Uterus (tissue), 2 donors: ENCODE results near the gene TMEM255A.

Source experiments
- POLR2A ChIP-seq, 2 donors: fragments of 450-650 bp; IDR thresholded peaks; one replicate each; pipeline ENCODE4 v1.6.1; 2016; ENCODE audit warnings: antibody characterized with exemption in 2 of 2, mild to moderate bottlenecking in 1 of 2, moderate library complexity in 1 of 2
- TF ChIP-seq, protein P1 (sequence below), 4 experiments: fragments of 200-600 bp in 2 of 4; fragments of 450-650 bp in 2 of 4; sonication (generic) in 2 of 4; IDR thresholded peaks; one replicate each; pipeline ENCODE4 v1.5.1; 2016 to 2019; ENCODE audit warnings: antibody characterized with exemption in 4 of 4, mild to moderate bottlenecking in 2 of 4, moderate library complexity in 1 of 4

DNA sequence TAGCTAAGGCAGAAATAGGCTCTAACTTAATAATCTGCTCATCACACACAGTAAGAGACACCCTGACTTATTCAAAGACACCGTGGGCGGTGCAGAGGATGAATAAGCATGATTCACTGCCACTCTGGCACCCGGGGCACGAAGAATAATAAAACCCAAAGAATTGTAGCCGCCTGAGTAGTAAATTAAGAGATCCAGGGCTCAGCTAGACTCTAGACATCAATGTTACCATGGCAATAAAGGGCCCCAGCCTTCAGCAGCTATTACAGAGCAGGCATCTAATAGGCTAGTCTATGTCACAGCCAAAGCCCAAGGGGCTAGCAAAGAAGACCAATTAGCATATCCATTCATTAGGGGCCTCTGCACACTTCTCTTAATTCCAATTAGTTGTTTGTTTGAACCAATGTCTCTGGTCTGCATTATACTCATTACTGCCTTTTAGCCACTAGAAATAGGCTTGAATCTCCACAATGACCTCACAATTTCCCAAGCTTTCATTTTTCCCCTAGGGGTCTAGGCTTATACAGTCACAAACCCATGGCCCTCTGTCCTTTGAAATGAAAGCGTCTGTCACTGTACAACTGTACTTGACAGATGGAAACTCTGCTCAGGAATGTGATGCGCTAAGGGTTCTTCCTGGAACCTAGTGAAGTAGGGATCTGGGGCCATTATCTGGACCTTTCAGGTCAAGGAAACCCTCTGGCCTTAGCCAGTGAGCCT lies 47.6 kb upstream of the TMEM255A start:
- TF ChIP-seq, protein P1, sequence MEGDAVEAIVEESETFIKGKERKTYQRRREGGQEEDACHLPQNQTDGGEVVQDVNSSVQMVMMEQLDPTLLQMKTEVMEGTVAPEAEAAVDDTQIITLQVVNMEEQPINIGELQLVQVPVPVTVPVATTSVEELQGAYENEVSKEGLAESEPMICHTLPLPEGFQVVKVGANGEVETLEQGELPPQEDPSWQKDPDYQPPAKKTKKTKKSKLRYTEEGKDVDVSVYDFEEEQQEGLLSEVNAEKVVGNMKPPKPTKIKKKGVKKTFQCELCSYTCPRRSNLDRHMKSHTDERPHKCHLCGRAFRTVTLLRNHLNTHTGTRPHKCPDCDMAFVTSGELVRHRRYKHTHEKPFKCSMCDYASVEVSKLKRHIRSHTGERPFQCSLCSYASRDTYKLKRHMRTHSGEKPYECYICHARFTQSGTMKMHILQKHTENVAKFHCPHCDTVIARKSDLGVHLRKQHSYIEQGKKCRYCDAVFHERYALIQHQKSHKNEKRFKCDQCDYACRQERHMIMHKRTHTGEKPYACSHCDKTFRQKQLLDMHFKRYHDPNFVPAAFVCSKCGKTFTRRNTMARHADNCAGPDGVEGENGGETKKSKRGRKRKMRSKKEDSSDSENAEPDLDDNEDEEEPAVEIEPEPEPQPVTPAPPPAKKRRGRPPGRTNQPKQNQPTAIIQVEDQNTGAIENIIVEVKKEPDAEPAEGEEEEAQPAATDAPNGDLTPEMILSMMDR (IDR thresholded peaks at IDR 0.05): no peak
- no peak for TF ChIP-seq POLR2A (IDR thresholded peaks at IDR 0.05)
